Esophagus muscularis mucosa (tissue), 3 donors: Measurements from ENCODE around the gene TLDC2.

ENCODE experiments used
- CTCF ChIP-seq, 3 experiments: fragments of 200-600 bp in 2 of 3; fragments of 450-650 bp in 1 of 3; sonication (generic) in 2 of 3; IDR thresholded peaks; one replicate each; pipeline ENCODE4 v1.5.1; 2017 to 2019; ENCODE audit warnings: antibody characterized with exemption in 3 of 3, mild to moderate bottlenecking in 2 of 3, moderate library complexity in 1 of 3
- POLR2A ChIP-seq: fragments of 450-650 bp; IDR thresholded peaks from one replicate; pipeline ENCODE4 v1.6.1; 2017; ENCODE audit warnings: antibody characterized with exemption, moderate library complexity, mild to moderate bottlenecking, low read depth

GRCh38 chr20:36836591-36837269, 39.2 kb upstream of the TLDC2 start:
- TF ChIP-seq POLR2A (no peak), CTCF (IDR thresholded peaks at IDR 0.05) (peak in 2 of 3 experiments; percentile 8 to 36)
